H1 (cell line): ENCODE measurements around the gene OPN3. TPM values are rescaled to one million over a fixed set of nuclear protein-coding genes. Genes with fewer than 3 reads are reported as not detected.

ENCODE experiments used
- CHD7 ChIP-seq: fragments of 300-600 bp; sonication (generic); IDR thresholded peaks from 2 replicates; pipeline ENCODE4 v1.7.1; 2012; ENCODE audit warnings: low read length, moderate library complexity, mild to moderate bottlenecking, inconsistent platforms; ENCODE audit not compliant: insufficient replicate concordance
- CTBP2 ChIP-seq: IDR thresholded peaks from 2 replicates; pipeline ENCODE4 v1.7.0; 2011; ENCODE audit warnings: borderline replicate concordance, mild to moderate bottlenecking, moderate library complexity, mixed read lengths, low read length; ENCODE audit not compliant: insufficient read depth, insufficient read length
- HDAC2 ChIP-seq, 2 experiments: fragments of 300-600 bp in 1 of 2; sonication (generic) in 1 of 2; IDR thresholded peaks; 2 replicates each; pipeline ENCODE4 v1.6.1; 2011 to 2012; ENCODE audit warnings: low read depth in 2 of 2, low read length in 2 of 2, mild to moderate bottlenecking in 2 of 2, moderate library complexity in 2 of 2, borderline replicate concordance in 1 of 2, inconsistent platforms in 1 of 2
- RBBP5 ChIP-seq: IDR thresholded peaks from 2 replicates; pipeline ENCODE4 v1.7.1; 2012; ENCODE audit warnings: low read depth, mild to moderate bottlenecking, inconsistent platforms, low read length, moderate library complexity, borderline replicate concordance
- YY1 ChIP-seq: IDR thresholded peaks from 2 replicates; pipeline ENCODE4 v1.6.1; 2011; ENCODE audit warnings: low read depth, mild to moderate bottlenecking, low read length
- polyA plus RNA-seq, 7 experiments: library from polyadenylated mRNA; depleted of rRNA in 3 of 7; stranded (reverse) in 5 of 7; unstranded in 2 of 7; fragments of >200 nt in 5 of 7; fragments of 200-250 nt in 2 of 7; gene quantifications; 1 replicate in 5 of 7; 2 replicates in 1 of 7; 4 replicates in 1 of 7; pipeline versions ENCODE4 v1.2.1 to v1.2.3, GENCODE V29; 2011 to 2013; ENCODE audit warnings: missing spikeins in 2 of 7, mixed read lengths in 2 of 7
- total RNA-seq: library from RNA; stranded (reverse); fragmentation: NEBNext Ultra II Directional; extraction: Animal tissue kit (Norgen Biotek cat#: 25700); gene quantifications from 2 replicates; pipeline ENCODE4 v1.2.1, GENCODE V29; 2021
- TF ChIP-seq, protein P1 (sequence below): IDR thresholded peaks from 2 replicates; pipeline ENCODE4 v1.6.1; 2012; ENCODE audit warnings: inconsistent platforms
- TF ChIP-seq, protein P2 (sequence below): IDR thresholded peaks from 2 replicates; pipeline ENCODE4 v1.6.1; 2012; ENCODE audit warnings: inconsistent platforms

OPN3 gene
- total and polyA plus RNA-seq, 2 of the 8 experiments (the other 6 are each of a cell fraction or from before 2014, with no cell fraction given), result 8.8 to 19.4 TPM

GRCh38 chr1:241635556-241636152 lies 4.5 kb downstream of the OPN3 start (continued):
- TF ChIP-seq CHD7 (no peak), HDAC2 (IDR thresholded peaks at IDR 0.05; ENCODE audit: borderline replicate concordance in 1 of 2, low read depth in 2 of 2, low read length in 2 of 2) (no peak), CTBP2 (no peak), RBBP5 (no peak), YY1 (no peak)
- TF ChIP-seq, protein P1, sequence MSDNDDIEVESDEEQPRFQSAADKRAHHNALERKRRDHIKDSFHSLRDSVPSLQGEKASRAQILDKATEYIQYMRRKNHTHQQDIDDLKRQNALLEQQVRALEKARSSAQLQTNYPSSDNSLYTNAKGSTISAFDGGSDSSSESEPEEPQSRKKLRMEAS, result no peak
- TF ChIP-seq, protein P2, sequence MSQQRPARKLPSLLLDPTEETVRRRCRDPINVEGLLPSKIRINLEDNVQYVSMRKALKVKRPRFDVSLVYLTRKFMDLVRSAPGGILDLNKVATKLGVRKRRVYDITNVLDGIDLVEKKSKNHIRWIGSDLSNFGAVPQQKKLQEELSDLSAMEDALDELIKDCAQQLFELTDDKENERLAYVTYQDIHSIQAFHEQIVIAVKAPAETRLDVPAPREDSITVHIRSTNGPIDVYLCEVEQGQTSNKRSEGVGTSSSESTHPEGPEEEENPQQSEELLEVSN, result no peak
